NB4 (cell line): Measurements from ENCODE around the gene PAX8.

ENCODE experiments used
- DNase-seq: peaks from one replicate; pipeline ENCODE4 v3.0.0; 2010; ENCODE audit warnings: low read depth
- H3K4me3 ChIP-seq: one replicate; pipeline ENCODE4 v1.5.1; 2011; ENCODE audit warnings: mild to moderate bottlenecking, low read depth, low read length, moderate library complexity
- MYC ChIP-seq: IDR thresholded peaks from 2 replicates; pipeline ENCODE4 v1.6.1; 2011; ENCODE audit warnings: low read depth, low read length
- POLR2A ChIP-seq: IDR thresholded peaks from 2 replicates; pipeline ENCODE4 v1.6.1; 2011; ENCODE audit warnings: mild to moderate bottlenecking; ENCODE audit not compliant: insufficient read length; ENCODE audit errors: extremely low read depth
- TF ChIP-seq, protein P1 (sequence below): IDR thresholded peaks from 2 replicates; pipeline ENCODE4 v1.6.1; 2011; ENCODE audit warnings: low read depth, low read length
- TF ChIP-seq, protein P2 (sequence below): IDR thresholded peaks from one replicate; pipeline ENCODE4 v1.5.1; 2012; ENCODE audit warnings: low read depth, low read length

PAX8 gene

DNA sequence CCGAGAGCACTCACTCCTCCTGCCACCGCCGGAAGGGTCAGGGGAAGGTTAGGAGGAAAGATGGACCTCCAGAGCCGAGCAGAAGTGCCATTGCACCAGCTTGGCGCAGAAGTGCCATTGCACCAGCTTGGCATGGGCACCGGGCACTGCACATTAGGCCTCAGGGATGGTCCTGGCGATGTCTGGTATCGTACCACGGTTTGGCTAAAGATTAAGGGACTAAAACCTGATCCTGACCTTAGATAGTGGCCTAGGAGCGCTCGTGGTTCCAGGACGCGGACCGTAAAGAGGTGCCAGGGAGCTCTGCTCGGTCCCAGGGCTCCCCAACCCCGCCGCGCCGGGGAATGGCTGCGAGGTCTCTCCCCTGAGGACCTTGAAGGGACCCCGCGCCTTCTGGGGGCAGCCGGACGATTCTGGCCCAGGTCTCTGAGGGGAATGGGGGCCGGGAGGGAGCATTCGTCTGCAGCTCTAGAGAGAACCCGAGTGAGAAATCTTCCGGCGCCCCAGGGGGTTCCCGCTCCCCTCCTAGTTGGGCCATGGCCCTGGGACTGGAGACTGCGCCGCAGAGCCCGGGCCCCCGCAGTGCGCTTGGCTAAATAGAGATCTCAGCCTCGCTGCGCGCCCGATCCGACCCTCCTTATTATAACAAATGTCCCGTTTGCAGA is 1.8 kb downstream of the PAX8 start:
- DNase-seq: no peak
- TF ChIP-seq, protein P1, sequence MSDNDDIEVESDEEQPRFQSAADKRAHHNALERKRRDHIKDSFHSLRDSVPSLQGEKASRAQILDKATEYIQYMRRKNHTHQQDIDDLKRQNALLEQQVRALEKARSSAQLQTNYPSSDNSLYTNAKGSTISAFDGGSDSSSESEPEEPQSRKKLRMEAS: no peak
- TF ChIP-seq POLR2A (no peak), MYC (no peak)
- TF ChIP-seq, protein P2, sequence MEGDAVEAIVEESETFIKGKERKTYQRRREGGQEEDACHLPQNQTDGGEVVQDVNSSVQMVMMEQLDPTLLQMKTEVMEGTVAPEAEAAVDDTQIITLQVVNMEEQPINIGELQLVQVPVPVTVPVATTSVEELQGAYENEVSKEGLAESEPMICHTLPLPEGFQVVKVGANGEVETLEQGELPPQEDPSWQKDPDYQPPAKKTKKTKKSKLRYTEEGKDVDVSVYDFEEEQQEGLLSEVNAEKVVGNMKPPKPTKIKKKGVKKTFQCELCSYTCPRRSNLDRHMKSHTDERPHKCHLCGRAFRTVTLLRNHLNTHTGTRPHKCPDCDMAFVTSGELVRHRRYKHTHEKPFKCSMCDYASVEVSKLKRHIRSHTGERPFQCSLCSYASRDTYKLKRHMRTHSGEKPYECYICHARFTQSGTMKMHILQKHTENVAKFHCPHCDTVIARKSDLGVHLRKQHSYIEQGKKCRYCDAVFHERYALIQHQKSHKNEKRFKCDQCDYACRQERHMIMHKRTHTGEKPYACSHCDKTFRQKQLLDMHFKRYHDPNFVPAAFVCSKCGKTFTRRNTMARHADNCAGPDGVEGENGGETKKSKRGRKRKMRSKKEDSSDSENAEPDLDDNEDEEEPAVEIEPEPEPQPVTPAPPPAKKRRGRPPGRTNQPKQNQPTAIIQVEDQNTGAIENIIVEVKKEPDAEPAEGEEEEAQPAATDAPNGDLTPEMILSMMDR: no peak
- H3K4me3 ChIP-seq: no peak overlapping the region

DNA sequence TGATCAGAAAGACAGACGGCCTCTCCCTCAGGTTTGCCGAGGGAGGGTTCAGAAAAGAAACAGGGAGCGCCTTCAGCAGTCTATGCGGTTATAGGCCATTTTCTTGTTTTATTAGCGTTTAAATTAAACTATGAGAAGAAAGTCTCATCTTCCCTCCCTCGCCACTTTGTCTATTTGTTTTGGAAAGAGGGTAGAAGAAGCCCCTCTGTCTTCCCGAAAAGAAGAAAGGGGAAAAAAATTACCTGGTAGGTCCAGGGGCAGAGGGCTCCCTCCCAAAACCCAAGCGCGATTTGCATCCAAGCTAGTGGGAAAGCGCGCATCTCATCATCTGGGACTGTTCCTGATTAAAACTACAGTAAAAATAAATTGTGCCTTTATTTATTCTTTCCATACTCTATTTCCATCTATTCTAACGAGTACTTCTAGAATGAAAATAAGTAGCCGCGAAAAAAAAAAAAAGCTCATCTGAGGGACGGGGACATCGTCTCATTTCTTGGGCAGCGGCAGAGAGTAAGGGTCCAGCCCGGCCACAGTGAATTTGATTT is 2.4 kb downstream of the PAX8 start:
- DNase-seq: no peak
- no peak overlapping the region for H3K4me3 ChIP-seq
- TF ChIP-seq POLR2A: no peak
- TF ChIP-seq, protein P1: no peak
- no peak for TF ChIP-seq MYC
- TF ChIP-seq, protein P2: no peak

DNA sequence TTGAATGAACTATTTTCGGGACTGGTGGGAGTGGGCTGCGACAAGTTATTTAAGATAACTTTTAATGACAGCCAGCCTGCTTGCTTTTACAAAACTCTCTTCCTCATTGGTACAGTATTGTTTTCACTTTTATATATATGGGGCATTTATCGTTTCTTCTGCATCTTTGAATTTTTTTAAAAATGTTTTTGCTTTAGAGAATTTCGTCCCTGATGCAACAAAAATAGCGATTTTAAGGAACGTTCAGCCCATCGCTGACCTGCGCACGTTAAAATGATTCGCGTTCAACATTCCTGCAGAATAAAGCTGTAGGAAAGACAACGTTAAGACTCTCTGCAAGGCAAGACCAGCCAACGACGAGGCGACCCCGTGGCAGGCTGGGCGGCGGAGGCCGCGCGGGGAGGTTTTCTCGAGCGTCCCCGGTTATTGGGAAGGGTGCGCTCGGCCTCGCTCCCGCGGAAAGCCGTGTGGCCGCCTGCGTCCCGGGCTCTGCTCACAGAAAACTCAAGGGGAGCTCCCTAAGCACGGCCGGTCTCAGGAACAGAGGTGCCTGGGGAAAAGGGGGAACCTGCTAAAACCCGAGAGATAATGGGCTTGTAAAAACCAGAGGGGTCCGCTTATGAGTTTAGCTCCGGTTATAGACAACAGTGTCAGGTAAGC is 3.0 kb downstream of the PAX8 start:
- TF ChIP-seq POLR2A (no peak), MYC (no peak)
- TF ChIP-seq, protein P2: no peak
- TF ChIP-seq, protein P1: no peak
- DNase-seq: no peak
- no peak overlapping the region for H3K4me3 ChIP-seq

DNA sequence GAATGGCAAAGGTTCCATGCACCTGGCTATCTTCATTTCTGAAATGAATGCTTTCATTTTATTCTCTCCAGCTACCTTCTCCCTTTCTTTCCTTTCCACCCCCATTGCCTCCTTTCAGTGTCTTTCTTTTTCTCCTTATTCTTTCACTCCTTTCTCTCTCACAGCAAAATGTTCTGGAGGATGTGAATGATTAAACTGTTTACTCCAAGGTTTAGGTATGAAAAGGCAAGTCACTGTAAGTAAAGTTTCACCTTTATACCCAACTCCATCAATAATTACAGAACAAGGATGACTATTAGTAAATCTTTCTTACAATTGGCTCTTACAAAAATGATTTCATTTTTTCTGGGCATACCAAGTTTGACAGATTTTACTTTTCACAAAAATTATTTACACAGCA is 4.3 kb downstream of the PAX8 start:
- no peak overlapping the region for H3K4me3 ChIP-seq
- TF ChIP-seq MYC: no peak
- no peak for TF ChIP-seq POLR2A
- TF ChIP-seq, protein P1: no peak
- TF ChIP-seq, protein P2: no peak
- no peak for DNase-seq

DNA sequence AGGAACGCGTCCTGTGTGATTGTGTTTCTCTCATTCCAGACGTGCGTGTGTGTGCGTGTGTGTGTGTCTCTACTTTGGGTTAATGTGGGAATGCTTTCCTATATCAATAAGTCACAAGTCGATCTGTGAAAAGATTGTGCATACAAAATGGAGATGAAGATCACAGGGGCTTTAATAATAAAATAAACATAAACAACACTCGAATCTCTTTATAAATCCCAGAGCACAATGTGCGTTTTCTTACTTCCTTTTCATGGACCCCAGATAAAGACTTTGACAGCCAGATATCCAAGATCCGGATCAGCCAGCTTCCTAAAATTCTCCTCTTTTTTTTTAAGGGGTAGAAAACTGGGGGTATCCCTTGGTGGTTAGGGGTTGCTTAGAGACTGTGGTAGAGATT is 4.7 kb downstream of the PAX8 start:
- TF ChIP-seq, protein P1: no peak
- TF ChIP-seq MYC: no peak
- TF ChIP-seq, protein P2: no peak
- no peak for DNase-seq
- H3K4me3 ChIP-seq: no peak overlapping the region
